Measurements from ENCODE around the gene CLEC4G.

The CLEC4G gene

GRCh38 chr19:7720351-7720750 is 11.6 kb downstream of the CLEC4G start:
- DNase-seq: no peak

DNA sequence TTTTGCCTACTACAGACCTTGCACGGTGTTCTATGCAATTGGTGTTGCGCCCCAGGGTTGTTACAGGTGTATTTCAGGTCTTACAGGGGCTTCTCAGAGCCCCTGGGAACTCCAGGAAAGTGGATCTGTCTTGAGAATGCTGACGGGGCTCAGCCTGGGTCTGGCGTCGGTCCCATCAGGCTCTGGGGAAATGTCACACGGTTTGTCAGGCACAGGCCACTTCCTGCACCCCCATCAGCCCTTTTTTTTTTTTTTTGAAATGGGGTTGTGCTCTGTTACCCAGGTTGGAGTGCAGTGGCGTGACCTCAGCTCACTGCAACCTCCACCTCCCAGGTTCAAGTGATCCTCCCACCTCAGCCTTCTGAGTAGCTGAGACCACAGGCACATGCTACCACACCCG is 13.2 kb downstream of the CLEC4G start:
- DNase-seq: no peak

GRCh38 chr19:7716762-7717161 is 15.1 kb downstream of the CLEC4G start:
- DNase-seq: no peak

GRCh38 chr19:7715671-7716070 is 16.2 kb downstream of the CLEC4G start:
- no peak for DNase-seq

GRCh38 chr19:7710616-7711015 is 21.3 kb downstream of the CLEC4G start:
- no peak for DNase-seq

- no peak for DNase-seq
Observed at GRCh38 chr19:7709932-7710460, 21.9 kb downstream of the CLEC4G start.

GRCh38 chr19:7706955-7707456 is 24.9 kb downstream of the CLEC4G start:
- DNase-seq: no peak

GRCh38 chr19:7706188-7706954 is 25.5 kb downstream of the CLEC4G start:
- DNase-seq: no peak

DNA sequence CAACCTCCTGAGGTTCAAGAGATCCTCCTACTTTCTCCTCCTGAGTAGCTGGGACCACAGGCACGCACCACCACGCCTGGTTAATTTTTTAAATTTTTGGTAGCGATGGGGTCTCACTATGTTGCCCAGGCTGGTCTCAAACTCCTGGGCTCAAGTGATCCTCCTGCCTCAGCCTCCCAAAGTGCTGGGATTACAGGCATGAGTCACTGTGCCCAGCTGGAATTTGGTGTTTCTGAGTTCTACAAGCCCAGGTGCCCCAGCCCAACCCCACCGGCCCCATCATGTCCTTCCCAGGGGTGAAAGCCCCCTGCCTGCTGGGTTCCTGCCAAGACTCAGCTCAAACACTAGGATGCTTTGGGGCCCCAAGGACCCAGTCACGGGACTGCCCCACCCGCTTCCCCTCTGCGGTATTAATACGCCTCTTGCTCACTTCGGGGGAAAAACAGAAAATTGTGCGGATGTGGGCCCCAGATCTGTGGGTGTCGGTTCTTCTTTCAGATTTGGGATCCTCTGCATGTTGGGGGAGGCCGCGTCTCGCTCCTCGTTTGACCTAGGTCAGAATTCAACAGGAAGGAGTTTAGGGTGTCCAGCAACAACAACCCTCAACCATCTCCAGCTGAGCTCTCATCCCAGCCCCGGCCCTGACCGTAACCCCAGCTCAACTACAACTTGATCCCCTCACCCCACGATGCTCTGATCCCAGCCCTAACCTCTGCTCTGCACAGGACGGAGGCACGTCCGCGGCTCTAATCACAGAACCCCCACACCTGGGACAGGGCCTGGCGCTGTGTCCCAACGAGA is 26.3 kb downstream of the CLEC4G start:
- DNase-seq: no peak

GRCh38 chr19:7704280-7705060 is 27.4 kb downstream of the CLEC4G start:
- DNase-seq: no peak

DNA sequence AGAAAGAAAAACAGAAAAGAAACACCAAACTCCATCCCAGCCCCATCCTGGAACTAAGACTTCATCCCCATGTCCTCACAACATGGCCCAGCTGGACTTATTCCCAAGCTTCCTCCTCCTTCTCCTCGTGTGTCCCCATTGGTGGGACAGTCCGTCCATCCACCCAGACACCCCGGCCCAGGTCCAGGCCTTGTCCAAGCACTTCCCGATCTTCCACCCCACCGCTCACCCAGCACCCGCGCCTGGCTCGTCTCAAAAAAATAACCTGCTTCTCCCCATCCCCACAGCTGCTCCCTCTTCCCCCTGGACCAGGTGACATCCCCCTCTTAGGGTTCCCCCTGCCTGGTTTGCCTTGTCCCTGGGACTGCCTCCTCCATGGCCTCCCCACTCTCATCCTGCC is 28.6 kb downstream of the CLEC4G start:
- DNase-seq: no peak

- DNase-seq: no peak
Observed at GRCh38 chr19:7701654-7702457, 30.1 kb downstream of the CLEC4G start, which contains the start of gene FCER2. Gene FCER2 (minus strand): TSS chr19:7702131. CDS start chr19:7699760, 2,371 bp downstream.

DNA sequence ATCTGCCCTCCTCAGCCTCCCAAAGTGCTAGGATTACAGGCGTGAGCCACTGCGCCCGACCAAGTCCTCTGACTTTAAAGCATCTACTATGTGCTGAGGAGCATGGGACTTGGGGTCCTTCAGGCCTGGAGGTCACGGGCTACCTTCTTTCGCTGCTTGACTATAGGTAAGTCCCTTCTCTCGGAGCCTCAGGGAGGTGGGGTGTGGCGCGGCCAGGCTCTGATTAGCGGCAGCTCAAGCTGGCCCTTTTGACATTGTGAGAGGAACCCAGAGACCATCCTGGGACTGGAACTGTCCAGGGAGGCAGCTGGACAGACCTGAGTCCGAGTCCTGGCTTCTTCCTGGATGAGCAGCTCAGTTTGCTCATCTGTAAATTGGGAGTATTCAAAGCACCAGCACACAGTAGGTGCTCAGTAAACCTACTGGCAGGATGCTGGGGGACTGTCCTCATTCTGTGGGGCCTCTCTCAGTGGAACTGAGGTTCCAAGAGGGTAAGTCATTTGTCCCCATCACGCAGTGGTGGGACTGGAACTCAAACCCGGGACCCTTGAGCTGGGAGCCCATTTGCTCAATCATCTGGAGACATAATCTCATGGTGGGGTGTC is 30.8 kb downstream of the CLEC4G start:
- no peak for DNase-seq

GRCh38 chr19:7699417-7700401 is 32.2 kb downstream of the CLEC4G start:
- no peak for DNase-seq

- no peak for DNase-seq
Observed at GRCh38 chr19:7699003-7699402, 32.9 kb downstream of the CLEC4G start.

GRCh38 chr19:7698583-7698982 is 33.3 kb downstream of the CLEC4G start:
- no peak for DNase-seq

GRCh38 chr19:7697721-7698287 is 34.1 kb downstream of the CLEC4G start:
- DNase-seq: no peak

- DNase-seq: no peak
Observed at GRCh38 chr19:7694499-7694898, 37.4 kb downstream of the CLEC4G start.

GRCh38 chr19:7692417-7693088 is 39.4 kb downstream of the CLEC4G start:
- DNase-seq: no peak

Measured in fibroblast of skin of back (primary cell).